Measurements from ENCODE around the gene AIFM3.

The AIFM3 gene

DNA sequence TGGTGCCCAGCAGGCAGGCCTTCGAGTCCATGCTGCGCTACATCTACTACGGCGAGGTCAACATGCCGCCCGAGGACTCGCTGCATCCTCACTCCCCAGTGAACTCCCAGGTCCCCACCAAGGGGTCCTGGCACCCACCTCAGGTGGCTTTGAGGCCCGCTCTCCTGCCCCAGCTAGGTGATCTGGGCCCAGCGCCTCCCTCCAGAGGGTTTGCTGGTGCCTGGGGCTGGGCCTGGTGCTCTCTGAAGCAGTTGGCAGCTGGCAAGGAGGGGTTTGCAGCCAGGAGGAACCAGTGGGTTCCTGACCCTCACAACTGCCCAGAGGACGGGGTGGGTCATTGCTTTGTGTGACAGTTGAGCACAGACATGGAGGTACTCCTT is 29.0 kb downstream of the AIFM3 start:
- no peak overlapping the region for H3K4me2 ChIP-seq (ENCODE audit: low read length)
- H3K27me3 ChIP-seq (ENCODE audit: low read depth, low read length), result no peaks in the 10 kb centered on the region
- 0 out of 2 replicates have a peak, but pooled peaks cover 3% of the 10 kb centered on the region for H4K20me1 ChIP-seq (ENCODE audit: insufficient read depth, low read length)
- no peaks in the 10 kb centered on the region for H3K9me3 ChIP-seq (ENCODE audit: insufficient read depth, low read length)
- no peak overlapping the region for H2AFZ ChIP-seq (ENCODE audit: low read depth, low read length)
- peaks cover 9% of the 10 kb centered on the region for H3K4me1 ChIP-seq (ENCODE audit: low read length)
- no peak for TF ChIP-seq EZH2phosphoT487 (IDR thresholded peaks at IDR 0.05; ENCODE audit: low read depth)
- TF ChIP-seq, protein P1, sequence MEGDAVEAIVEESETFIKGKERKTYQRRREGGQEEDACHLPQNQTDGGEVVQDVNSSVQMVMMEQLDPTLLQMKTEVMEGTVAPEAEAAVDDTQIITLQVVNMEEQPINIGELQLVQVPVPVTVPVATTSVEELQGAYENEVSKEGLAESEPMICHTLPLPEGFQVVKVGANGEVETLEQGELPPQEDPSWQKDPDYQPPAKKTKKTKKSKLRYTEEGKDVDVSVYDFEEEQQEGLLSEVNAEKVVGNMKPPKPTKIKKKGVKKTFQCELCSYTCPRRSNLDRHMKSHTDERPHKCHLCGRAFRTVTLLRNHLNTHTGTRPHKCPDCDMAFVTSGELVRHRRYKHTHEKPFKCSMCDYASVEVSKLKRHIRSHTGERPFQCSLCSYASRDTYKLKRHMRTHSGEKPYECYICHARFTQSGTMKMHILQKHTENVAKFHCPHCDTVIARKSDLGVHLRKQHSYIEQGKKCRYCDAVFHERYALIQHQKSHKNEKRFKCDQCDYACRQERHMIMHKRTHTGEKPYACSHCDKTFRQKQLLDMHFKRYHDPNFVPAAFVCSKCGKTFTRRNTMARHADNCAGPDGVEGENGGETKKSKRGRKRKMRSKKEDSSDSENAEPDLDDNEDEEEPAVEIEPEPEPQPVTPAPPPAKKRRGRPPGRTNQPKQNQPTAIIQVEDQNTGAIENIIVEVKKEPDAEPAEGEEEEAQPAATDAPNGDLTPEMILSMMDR (IDR thresholded peaks at IDR 0.05; ENCODE audit: low read depth, low read length), result no peak
- H3K79me2 ChIP-seq (ENCODE audit: low read length), result peaks cover 17% of the 10 kb centered on the region
- H3K9ac ChIP-seq (ENCODE audit: low read length), result no peak overlapping the region
- peaks cover 50% of the 10 kb centered on the region for H3K36me3 ChIP-seq (replicated peaks; ENCODE audit: low read depth, low read length)
- H3K27ac ChIP-seq (ENCODE audit: low read length), result no peak overlapping the region
- H3K4me3 ChIP-seq (ENCODE audit: low read length), result no peak overlapping the region

DNA sequence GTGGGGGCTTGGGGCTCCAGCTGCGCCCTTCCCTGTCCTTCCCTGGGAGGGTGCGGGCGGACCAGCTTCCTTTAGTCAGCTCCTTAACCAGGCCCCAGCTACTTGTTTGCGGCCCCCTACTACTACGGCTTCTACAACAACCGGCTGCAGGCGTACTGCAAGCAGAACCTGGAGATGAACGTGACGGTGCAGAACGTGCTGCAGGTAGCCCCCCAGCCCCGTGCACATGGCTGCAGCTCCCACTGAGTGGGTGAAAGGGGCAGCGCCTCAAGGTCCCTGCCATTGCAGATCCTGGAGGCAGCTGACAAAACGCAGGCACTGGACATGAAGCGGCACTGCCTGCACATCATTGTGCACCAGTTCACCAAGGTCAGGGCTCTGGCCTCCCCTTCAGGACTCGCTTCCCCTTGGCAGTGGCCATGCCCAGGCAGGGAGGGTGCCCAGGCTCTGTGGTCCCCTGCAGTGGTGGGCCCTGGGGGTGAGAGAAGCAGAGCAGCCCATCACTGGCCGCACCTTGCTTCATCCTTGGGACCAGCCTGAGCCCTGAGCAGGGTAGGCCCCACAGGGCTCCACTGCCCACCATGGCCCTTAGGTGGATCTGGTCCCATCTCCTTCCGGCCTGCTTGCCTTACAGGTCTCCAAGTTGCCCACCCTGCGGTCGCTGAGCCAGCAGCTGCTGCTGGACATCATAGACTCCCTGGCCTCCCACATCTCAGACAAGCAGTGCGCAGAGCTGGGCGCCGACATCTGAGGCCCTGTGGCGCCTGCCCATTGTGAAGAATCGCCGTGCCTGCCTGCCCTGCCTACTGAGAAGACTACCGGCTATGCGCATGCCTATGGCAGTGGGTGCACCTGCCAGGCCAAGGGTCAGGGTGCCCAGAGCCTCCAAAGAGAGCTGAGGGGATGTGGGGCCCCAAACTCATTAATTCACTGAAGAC is 29.8 kb downstream of the AIFM3 start:
- H2AFZ ChIP-seq (ENCODE audit: low read depth, low read length), result no peak overlapping the region

DNA sequence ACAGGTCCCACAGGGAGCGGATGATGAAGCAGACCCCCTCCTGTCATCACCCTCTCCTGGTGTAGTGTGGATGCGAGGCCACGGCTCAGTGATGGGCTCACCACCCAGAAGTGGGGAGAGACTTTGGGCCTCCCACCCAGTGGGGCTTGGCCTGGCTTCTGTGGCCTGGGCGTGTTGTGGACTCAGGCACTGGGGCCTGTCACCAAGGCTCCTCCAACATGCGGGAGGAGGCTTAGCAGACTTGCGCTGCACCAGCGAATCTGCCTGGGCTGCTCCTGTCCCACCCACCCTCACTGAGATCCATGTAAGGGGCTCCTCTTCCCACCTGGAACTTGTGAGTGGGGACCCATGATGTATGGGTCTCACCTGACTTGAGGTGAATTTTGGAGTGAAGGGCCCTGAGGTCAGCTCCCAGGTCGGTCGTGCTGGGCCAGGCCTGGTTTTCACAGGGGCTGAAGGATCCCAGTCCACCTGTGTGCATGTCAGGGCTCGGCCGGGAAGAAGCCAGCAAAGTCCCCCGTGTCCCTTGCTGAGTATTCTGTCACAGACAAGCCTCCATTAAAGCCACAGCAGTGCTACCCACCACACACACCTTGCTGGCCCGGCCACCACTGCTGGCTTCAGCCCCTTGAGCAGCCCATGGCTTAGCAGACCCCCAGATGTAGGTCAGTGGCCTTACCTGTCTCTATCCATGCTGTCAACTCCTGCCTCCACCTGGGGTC is 30.6 kb downstream of the AIFM3 start:
- H3K79me2 ChIP-seq (ENCODE audit: low read length), result peaks cover 23% of the 10 kb centered on the region
- H3K27me3 ChIP-seq (ENCODE audit: low read depth, low read length), result no peaks in the 10 kb centered on the region
- no peak overlapping the region for H3K27ac ChIP-seq (ENCODE audit: low read length)
- no peak overlapping the region for H3K4me2 ChIP-seq (ENCODE audit: low read length)
- no peak overlapping the region for H2AFZ ChIP-seq (ENCODE audit: low read depth, low read length)
- H3K4me3 ChIP-seq (ENCODE audit: low read length), result no peak overlapping the region
- H3K4me1 ChIP-seq (ENCODE audit: low read length), result peaks cover 10% of the 10 kb centered on the region
- peaks cover 42% of the 10 kb centered on the region for H3K36me3 ChIP-seq (replicated peaks; ENCODE audit: low read depth, low read length)
- no peak for TF ChIP-seq EZH2phosphoT487 (IDR thresholded peaks at IDR 0.05; ENCODE audit: low read depth)
- TF ChIP-seq, protein P1 (IDR thresholded peaks at IDR 0.05; ENCODE audit: low read depth, low read length), result no peak
- H3K9me3 ChIP-seq (ENCODE audit: insufficient read depth, low read length), result no peaks in the 10 kb centered on the region
- 0 out of 2 replicates have a peak, but pooled peaks cover 3% of the 10 kb centered on the region for H4K20me1 ChIP-seq (ENCODE audit: insufficient read depth, low read length)
- no peak overlapping the region for H3K9ac ChIP-seq (ENCODE audit: low read length)

More for the DNA sequence above, 29.8 kb downstream of the AIFM3 start:
- H3K36me3 ChIP-seq (replicated peaks; ENCODE audit: low read depth, low read length), result peaks cover 49% of the 10 kb centered on the region
- no peak overlapping the region for H3K4me2 ChIP-seq (ENCODE audit: low read length)
- H3K4me3 ChIP-seq (ENCODE audit: low read length), result no peak overlapping the region
- no peak for TF ChIP-seq EZH2phosphoT487 (IDR thresholded peaks at IDR 0.05; ENCODE audit: low read depth)
- TF ChIP-seq, protein P1 (IDR thresholded peaks at IDR 0.05; ENCODE audit: low read depth, low read length), result no peak
- H3K4me1 ChIP-seq (ENCODE audit: low read length), result peaks cover 10% of the 10 kb centered on the region
- no peaks in the 10 kb centered on the region for H3K9me3 ChIP-seq (ENCODE audit: insufficient read depth, low read length)
- H3K27ac ChIP-seq (ENCODE audit: low read length), result no peak overlapping the region
- no peaks in the 10 kb centered on the region for H3K27me3 ChIP-seq (ENCODE audit: low read depth, low read length)
- no peak overlapping the region for H3K9ac ChIP-seq (ENCODE audit: low read length)
- H3K79me2 ChIP-seq (ENCODE audit: low read length), result peaks cover 23% of the 10 kb centered on the region
- 0 out of 2 replicates have a peak, but pooled peaks cover 3% of the 10 kb centered on the region for H4K20me1 ChIP-seq (ENCODE audit: insufficient read depth, low read length)

Data from OCI-LY3 (cell line).